ENCODE measurements around the gene FKBP5.

DNA sequence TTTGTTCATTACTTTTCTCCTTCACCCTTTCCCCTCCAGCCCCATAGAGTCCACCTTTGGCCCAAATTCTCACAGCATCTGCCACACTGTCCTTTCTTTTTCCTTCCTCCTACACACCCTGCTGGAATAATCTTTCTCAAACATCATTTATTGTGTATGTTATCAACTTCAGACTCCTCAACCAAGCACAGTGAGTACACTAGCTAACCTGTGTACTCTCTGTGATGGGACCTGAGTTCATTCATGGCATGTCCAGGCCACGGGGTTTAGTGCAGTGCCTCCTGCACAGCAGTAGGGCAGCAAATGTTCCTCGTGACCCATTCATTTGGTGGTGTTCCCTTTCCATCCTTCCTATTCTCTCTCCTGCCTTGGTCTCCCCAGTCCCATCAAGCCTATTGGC lies 41.0 kb upstream of the FKBP5 start:
- TF ChIP-seq CTCF (IDR thresholded peaks at IDR 0.05), result no peak
- TF ChIP-seq POLR2A (IDR thresholded peaks at IDR 0.05), result no peak

Data from testis (tissue), 2 donors.